ENCODE measurements around the gene PPAN.

The PPAN gene

DNA sequence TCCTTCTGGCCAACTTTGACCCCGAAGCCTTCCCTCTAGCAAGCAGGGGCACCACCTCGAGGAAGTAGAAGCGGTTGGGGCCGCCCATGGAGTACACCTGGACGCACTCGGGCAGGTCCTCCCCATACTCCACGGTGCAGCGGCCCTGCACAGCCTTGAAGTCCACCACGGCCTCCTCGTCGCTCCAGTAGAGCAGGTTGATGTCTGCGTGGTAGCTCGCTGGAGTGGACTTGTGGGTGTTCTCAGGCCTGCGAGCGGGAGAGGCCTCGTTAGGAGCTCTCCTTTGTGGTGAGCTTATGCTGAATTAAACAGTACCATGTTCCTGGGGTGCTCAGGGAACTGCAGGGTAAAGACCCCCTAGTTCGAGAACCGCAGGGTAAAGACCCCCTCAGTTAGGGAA, 35.8 kb downstream of the PPAN start:
- DNase-seq = no peak

DNA sequence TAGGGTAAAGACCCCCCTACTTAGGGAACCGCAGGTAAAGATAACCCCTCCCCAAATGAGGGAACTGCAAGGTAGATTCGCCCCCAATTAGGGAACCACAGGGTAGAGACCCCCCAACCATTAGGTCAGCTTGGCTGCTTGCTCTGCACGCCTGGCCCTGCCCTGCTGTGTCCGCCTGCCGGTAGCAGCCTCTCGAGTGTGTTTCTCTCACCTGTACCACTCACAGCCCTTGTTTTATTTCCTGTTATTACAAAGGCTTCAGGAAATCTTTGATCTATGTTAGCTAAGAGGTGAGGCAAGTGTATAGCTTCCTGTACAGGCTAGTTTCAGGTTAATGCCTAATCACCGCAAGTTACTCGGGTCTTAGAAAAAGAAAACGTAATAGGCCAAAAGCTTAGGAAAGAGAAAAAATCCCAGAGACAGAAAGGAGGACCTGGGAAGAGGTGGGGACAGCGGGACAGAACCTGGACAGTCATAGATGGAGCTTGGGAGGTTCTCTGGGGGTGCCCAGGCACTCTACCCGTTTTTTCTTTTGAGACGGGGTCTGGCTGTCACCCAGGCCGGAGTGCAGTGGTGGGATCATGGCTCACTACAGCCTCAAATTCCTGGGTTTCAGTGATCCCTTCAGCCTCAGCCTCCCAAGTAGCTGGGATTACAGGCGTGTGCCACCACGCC, 36.7 kb downstream of the PPAN start:
- peak in 1 of 2 experiments; percentile 18 for DNase-seq

DNA sequence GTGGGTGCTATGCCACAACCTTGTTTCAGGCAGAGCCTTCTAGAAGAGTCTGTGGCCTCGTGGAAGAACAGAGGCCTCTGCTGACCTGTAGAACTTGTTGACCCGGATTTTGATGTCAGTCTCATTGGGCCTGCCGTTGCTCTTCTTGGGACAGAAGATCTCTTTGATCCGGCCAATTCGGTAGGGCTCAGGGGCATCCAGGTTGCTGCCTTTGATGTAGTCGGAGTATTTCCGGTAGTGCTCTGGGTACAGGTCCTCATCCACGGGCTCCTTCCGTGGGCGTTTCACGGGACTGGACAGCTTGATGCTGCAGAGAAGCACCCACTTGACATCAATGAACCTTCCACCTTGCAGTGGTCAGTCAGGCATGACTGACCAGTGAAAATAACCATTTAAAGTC, 37.5 kb downstream of the PPAN start:
- no peak for DNase-seq

DNA sequence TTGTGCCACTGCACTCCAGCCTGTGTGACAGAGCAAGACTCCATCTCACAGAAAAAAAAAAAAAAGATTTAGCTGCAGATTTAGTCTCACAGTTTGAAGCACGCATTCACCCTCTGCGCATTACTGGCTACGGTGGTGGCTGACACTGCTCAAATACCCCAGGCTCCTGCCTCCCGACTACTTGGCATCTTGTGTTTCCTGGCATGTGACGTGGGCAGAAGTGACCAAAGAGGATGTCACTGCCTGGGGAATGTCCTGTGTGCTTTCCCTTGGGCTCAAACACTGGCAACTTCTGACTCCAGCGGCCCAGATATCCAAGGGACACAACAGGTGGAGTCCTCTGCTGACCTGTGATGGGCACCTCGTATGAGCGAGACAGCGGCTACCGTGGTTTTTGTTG, 38.2 kb downstream of the PPAN start:
- no peak for DNase-seq

DNA sequence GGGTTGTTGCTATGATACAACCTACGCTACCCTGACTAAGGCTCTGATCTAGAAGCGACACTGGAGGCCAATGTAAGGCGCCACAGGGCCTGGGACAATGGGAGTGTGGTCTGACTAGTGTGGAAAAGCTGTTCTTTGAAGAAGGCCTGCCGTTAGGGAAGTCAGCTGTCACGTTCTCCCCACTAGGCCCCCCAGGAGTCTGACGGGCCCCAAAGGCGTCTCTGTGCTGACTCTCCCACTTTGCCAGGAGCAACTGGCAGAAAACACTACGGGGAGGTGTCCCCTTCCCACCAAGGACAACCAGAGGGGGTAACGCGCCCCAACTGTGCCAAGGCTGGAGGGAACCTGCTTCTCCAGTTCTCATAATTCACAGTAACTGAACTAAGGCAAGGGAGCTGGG, 38.9 kb downstream of the PPAN start:
- DNase-seq = no peak

DNA sequence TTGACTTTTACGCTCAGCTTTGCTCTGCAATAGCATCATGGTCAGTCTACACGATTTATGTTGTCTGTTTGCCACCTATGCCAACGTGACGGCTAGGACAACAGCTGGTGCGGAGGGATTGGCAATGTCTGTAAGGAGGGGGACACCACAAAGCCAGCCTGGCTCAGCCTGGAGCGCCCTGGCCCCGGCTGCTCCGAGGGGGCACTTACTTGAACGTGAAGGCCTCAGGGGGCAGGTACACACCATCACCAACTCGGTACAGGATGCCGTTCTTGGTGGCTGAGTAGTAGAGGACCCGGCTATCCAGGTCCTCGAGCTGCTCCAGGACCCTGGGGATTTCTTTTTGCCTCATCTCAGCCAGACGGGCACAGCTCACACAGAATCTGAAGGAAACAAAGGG, 40.0 kb downstream of the PPAN start:
- no peak for DNase-seq

DNA sequence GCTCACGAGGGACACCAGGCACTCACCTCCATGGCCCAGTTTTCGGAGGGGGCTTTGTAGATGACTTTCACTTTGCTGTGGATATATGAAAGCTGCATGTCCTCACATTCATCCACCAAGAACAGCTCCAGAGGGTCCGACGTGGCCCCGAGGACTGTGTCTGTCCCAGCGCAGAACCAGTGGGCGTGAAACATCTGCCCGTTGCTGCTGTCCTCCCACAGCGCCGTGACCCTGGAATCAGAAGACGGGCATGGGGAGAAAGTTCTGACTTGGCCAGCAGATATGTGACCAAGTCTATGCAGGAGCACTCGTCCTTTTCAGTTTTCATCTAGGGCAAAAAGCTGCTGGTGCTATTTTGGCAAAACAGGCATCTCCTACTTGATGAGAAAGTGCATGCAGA, 43.3 kb downstream of the PPAN start:
- DNase-seq = no peak

DNA sequence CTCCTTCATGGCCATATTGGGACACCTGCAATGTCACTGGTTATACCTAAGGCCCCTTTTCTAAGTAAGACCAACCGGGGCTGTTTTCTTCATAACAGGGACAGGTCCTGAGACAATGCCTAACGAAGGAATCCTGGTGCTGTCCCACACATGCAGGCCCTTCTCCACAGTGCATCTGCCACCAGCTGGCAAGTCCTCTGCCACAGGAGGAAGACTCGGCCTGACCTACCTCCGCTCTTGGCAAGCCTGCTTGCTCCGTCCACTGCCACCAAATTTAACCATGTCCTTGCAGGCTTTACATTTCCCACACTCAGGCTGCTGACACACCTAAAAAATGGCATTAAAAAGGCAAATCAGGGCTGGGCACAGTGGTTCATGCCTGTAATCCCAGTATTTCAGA, 45.4 kb downstream of the PPAN start:
- DNase-seq = no peak

DNA sequence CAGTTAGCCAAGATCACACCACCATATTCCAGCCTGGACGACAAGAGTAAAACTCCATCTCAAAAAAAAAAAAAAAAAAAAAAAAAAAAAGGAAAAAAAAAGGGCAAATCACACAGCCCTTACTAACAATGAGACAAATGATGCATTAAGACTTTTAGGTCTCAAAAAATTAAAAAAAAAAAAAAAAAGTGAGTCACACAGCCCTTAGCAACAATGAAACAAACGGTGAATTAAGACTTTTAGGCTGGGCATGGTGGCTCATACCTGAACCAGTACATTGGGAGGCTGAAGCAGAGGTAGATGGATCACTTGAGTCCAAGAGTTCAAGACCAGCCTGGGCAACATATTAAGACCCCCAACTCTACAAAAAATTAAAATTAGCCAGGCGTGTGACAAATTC, 45.9 kb downstream of the PPAN start:
- no peak for DNase-seq

DNA sequence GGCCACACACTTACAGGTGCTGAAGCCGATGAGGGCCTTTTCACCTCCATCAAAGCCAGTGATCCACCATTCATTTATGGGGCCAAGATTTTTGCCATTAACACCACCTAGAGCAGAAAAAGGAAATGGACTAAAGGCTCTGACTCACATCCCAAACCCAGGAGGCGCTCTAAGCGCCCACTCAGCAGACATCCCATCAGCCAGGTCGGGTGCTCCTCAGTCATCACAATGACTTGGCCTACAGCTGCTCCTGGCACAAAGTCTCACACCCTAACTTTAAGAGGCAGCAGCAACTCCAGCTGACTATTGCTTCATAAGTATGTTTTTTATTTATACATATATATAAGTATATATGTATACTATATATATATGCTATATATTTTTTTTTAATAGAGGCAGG, 49.7 kb downstream of the PPAN start:
- DNase-seq = no peak

DNA sequence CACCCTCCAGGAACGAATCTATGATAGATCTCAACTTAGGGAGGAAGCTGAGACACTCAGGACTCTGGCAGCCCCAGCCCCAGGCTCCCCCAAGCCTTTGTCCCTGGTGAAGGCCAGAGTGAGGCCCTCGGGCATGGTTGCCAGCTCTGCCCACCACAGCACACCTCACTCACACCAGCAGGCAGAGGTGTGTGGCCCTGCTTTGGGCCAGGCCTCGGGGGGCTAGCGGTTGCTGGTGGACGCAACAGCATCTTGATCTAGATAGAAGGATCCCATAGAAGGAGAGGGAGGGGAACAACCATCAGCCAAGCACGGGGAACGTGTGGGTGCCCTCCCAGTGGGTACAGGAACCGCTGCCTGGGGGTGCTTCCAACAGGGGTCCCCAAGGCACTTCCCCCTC, 51.9 kb downstream of the PPAN start:
- no peak for DNase-seq

DNA sequence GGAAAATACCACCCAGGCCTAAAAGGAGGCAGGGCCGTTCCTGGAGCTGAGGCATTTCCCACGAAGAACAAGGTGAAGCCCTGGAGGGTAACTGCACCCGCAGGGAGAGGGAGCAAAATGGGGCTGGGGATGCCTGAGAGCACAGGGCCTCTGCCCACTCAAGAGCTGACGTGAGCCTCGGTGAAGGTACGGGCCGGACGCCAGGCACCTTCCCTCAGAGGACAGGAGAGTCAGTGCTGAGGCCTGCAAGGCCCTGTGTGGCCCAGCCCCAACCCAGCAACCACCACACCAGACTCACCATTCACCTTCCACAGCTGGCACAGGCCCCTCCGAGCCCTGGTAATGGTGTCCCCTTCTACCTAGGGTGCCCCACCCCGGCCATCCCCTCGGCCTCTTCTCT, 52.3 kb downstream of the PPAN start:
- no peak for DNase-seq

DNA sequence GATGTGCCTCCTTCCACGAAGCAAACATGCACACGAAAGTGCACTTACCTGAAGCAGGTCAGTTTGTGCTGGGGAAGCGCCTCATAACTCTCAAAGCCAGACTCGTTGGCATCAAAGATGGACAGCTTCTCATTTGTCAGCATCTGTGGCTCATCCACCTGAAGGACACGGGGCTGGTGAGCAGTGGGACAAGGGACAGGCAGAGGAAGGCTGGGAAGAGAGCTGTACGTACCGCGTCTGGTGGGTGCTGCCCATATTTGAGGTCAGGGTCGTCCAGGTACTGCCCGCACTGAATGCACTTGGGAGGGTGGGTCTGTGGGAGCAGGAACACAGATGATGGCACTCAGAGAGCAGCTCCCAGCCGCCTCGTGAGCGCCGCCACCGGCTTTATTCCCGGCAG, 53.4 kb downstream of the PPAN start:
- DNase-seq = no peak
